ENCODE data around the gene GTF2A1L.
"Not testable (repeated sequence)": the region's sequence is repeated elsewhere in the genome, so short reads cannot be mapped to it uniquely, and the experiment has no call there.

Gene GTF2A1L, protein sequence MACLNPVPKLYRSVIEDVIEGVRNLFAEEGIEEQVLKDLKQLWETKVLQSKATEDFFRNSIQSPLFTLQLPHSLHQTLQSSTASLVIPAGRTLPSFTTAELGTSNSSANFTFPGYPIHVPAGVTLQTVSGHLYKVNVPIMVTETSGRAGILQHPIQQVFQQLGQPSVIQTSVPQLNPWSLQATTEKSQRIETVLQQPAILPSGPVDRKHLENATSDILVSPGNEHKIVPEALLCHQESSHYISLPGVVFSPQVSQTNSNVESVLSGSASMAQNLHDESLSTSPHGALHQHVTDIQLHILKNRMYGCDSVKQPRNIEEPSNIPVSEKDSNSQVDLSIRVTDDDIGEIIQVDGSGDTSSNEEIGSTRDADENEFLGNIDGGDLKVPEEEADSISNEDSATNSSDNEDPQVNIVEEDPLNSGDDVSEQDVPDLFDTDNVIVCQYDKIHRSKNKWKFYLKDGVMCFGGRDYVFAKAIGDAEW

DNA sequence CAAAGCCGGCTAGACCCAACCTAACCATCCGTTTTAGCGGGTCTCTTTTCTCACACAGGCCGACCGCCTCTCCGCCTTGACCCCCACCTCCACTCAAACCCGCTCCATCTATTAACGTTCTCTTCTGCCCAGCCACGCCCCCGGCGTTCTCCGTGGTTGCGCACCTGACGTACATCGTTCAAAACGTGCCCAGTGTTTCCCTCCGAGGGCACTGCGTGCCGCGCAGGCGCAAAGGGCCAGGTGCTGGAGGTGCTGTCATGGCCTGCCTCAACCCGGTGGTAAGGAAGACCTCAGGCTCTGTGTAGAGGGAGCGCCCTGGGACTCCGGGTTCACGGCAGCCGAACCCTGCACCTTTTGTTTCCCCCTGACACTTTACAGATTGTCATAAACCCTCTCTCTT lies at the start of gene GTF2A1L:
Gene GTF2A1L (plus strand): TSS at position 239 of the 400 bp plus-strand sequence. CDS start 19 bp downstream, at position 258.
- DNase-seq (ENCODE audit: low read depth) = no peak

DNA sequence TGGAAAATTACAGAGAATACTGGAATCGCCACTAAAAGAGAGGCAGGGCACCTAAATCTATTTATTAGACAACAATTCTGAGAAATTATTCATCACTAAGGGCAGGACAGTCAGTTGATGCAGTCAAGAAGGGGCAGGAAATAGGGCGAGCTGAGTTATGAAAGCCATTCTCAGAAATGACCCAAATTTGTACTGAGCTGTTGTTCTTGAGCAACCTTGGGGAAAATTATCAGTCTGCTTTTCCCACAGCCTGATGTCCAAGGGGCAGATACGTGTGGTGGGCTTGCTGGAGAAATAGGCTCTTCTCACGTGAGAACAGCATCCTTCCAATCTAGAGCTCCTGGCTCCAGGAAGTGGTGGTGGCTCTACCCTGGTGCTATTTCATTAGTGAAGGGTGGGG lies 49.1 kb upstream of the GTF2A1L start:
- no peak for DNase-seq (ENCODE audit: low read depth)

DNA sequence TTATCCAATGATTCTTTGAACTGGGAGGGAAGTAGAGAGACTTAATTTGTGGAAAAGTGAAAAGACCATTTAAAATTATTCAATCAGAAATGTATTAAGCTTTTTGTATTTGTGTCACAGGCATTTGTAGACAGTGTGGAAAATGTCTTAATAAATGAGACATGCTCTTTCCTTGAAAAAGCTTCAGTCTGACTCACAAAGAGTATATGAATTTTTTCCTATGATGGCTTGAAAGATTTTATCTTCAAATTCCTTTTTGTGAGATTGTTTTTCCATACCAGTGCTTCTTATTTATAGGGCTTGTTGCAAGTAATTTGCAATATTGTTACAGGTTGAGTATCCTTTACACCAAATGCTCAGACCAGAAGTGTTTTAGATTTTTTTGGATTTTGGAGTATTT lies 48.2 kb upstream of the GTF2A1L start:
- no peak for DNase-seq (ENCODE audit: low read depth)

DNA sequence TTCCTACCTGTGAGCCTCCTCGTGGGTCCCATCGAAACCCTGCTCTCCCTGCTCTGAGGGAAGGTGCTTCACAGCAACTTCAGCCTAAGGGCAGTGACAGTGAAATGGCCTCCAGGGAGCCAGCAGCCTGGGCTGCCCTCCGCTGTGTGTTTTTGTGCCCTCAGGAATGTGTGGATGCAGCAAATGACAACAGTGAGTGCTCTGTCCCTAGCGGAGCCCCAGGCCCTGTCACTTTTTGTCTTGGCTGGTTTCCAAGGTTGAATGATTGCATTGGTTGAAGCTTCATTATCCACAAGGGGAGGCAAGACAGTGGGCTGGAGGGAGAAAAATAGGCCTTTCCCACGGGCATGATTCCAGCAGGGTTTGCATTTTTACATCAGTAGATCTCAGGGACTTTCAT lies 44.8 kb upstream of the GTF2A1L start:
- no peak for DNase-seq (ENCODE audit: low read depth)

DNA sequence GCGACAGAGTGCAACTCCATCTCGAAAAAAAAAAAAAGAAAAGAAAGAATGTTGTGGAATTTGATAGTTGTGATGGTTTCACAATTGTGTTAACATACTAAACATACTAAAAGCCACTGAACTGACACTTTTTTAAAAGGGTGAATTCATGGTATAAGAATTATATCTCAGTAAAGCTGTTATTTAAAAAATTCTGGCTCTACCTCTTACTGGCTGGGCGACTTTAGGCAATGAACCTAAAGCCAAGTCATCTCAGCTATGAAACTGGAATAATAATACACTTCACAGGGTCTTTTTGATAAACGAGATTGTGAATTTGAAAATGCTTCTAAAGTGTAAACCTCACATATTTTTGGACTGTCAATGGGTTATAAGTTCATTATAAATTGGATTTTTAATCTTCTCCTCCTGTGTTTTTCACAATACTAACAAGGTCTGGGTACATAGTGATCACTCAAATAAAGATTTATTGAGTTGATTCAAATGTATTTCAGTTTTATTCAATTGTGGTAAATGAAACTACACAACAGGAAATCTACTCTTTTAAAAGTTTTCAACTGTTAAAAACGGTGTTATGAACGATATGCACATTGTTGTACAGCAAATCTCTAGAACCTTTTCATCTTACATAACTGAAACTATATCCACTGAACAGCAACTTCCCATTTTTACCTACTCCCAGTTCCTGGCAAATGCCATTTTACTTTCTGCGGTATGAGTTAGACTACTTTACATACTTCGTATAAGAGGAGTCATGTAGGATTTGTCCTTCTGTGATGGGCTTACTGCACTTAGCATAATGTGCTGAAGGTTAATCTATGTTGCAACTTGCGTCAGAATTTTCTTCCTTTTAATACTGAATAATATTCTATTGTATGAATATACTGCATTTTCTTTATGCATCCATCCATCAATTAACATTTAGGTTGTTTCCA lies 43.0 kb upstream of the GTF2A1L start:
- DNase-seq (ENCODE audit: low read depth) = no peak

DNA sequence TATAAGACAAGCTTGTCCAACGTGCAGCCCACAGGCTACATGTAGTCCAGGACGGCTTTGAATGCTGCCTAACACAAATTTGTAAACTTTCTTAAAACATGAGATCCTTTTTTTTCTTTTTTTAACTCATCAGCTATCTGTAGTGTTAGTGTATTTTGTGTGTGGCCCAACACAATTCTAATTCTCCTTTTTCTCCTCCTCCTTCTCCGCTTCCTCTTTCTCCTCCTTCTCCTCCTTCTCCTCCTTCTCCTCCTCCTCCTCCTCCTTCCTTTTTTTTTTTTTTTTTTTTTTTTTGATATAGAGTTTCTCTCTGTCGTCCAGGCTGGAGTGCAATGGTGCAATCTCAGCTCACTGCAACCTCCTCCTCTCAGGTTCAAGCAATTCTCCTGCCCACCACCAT lies 39.3 kb upstream of the GTF2A1L start:
- no peak for DNase-seq (ENCODE audit: low read depth)

DNA sequence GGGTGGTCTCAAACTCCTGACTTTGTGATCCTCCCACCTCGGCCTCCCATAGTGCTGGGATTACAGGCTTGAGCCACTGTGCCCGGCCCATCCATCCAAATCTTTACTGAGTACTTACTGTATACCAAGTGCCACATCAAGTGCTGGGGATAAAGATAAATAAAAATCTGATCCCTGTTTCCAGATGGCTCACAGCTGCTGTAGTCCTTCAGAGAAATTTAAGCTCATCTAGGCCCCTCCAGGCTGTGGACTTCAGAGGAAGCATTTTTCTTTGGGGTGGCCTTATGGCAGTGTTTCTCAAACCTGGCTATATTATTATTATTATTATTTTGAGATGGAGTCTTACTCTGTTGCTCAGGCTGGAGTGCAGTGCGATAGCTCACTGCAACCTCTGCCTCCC lies 33.7 kb upstream of the GTF2A1L start:
- DNase-seq (ENCODE audit: low read depth) = no peak

DNA sequence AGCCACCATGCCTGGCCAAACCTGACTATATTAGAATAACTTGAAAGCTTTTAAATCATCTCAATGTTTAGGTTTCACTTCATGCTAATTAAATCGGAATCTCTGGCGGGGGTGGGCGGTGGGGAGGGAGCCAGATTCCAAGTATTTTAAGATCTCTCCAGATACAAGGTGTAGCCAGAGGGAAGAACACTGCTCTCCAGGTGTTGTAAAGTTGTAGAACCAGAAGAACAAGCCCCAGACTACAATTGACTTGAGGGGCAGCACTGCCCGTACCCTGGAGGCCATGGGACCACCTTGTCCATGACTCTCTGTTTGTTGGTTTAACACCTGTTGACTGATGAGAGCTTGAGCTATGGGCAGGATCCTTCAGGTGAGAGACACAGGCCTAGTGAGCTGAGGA lies 33.1 kb upstream of the GTF2A1L start:
- no peak for DNase-seq (ENCODE audit: low read depth)

DNA sequence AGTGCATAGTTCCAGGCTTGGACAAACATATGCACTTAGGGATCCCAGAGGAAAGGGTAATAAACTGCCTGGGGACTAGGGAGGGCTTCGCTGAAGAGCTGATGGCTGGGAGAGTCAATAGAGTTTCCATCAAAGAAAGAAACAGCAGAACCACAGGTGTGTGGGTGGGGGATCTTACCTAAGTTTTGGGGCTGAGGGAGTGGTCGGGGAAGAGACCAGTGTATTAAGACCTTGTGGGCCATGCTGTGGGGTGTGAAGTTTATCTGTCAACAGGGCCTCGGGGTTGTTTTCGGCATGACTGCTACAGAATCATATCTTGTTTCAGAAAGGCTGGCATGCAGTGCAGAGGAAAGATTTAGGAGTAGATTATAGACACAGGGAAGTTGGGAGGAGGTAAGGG lies 31.2 kb upstream of the GTF2A1L start:
- no peak for DNase-seq (ENCODE audit: low read depth)

DNA sequence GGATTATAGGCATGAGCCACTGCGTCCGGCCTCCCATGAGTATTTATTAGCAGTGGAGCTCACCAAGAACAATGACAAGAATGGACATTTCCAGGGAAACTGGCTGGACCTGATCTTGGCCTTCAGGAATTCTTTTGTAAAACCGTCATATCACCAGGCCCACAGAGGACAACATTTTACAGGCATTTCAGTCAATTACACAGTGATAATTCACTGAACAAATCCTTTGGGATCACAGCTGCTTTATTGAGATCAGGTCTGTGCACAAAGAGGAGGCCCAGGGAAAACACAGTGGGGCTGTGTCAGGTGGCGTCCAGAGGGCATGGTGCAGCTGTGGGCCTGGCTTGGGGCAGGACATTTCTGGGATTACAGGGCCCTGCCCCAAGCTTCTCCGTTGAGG lies 30.1 kb upstream of the GTF2A1L start:
- DNase-seq (ENCODE audit: low read depth) = no peak

DNA sequence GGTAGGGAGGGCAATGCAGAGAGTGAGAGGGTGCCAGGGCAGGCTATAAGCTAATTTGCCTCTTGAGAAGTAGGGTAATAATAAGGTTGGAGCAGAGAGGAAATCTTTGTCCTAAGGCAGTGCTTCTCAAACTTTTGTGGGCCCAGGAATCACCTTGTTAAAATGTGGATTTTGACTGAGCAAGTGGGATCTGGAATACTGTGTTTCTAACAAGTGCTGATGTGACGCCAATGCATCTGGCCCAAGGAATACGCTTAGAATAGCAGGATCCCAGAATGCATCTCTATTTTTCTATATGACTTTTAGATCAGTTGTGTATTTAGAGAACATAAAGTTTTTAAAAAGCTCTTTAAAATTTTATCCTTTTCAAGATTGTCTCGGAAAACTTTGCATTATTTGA lies 29.7 kb upstream of the GTF2A1L start:
- no peak for DNase-seq (ENCODE audit: low read depth)

DNA sequence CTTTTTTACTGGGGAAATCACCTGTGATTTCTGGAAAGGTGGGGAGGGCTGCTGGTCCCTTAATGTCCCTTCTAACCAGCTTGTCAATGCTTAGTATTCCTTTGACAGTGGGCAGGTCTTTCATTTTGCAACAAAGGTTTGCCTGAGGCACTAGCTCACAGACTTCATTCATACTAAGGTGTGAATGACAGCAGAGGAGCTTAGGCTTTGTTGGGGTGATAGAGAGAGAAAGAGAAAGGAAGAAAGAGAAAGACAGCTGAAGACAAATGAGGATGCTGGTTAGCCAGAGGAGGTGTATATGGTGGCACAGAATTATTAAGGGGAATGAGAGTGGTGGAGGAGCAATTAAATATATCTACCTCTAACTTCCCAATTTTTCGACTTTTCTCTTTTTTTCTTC lies 28.9 kb upstream of the GTF2A1L start:
- DNase-seq (ENCODE audit: low read depth) = no peak

DNA sequence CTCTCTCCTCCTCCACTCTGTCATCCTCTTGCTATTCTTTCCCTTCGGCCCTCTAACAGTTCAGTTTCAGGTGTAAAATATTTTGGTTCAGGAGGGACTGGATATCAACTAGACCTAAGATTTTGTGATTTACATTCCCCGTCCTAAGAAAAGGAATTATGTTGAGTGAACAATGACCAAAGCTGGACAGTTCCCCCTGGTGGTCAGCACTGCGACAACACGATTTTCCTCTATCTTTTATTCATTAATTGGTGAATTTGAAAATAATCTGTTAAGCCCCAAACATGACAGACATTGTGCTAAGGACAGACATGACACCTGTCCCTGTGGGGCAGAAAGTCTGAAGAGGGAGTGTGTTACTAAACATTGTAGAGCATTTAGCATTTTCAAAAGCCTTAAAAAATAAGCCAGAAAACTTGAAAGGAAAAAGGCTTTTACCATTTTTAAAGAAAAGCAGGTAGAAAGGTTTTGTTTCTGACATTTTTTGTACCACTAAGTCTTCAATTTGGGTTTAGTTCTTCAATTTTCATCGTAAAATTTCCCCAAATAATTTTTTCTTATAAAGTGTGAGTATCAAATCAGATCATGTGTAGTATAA lies 28.4 kb upstream of the GTF2A1L start:
- no peak for DNase-seq (ENCODE audit: low read depth)

DNA sequence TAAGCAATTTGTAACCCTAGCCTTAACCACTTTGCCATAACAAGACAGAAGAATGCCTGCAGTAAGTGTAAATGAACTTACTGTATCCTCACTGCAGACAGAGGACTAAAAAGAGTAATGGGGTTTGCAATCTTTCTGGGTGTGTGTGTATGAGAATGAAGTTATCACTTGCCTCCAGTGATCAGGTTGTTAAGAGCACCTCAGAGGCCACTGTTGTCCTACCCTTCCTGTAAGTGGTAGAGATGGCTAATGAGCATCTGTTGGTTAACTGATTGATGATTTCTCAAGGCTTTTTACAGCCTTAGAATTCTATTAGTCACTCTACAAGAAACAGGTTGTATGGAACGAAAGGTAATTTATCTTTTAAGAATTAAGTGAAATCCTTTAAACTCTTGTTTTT lies 27.6 kb upstream of the GTF2A1L start:
- DNase-seq (ENCODE audit: low read depth) = no peak

DNA sequence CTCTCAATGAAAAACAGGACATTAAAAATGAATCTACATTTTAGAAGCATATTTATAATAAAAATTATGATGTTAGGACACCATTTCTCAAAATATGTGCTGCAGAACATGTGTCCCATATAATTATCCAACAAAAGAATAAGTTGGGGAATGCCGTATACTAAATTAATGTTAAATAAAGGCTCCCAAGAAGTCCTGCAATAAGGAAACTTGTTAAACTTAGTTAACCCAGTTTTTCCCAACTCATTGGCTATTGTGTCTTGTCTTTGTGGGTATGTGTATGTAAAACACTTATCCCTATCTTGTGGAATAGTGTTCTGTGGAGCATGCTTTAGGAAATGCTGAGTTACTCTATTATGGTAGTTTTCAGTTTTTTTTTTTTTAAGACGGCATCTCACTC lies 25.6 kb upstream of the GTF2A1L start:
- no peak for DNase-seq (ENCODE audit: low read depth)

DNA sequence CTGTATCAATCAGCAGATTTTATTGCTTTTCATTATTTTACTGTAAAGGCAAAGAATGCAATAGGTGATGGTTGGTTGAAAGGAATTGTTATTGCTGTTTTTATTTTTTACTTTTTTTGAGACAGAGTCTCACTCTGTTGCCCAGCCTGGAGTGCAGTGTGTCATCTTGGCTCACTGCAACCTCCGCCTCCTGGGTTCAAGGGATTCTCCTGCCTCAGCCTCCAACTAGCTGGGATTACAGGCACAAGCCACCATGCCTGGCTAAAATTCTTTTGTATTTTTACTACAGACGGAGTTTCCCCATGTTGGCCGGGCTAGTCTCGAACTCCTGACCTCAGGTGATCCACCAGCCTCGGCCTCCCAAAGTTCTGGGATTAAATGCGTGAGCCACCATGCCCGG lies 20.9 kb upstream of the GTF2A1L start:
- DNase-seq (ENCODE audit: low read depth) = not testable (repeated sequence)

DNA sequence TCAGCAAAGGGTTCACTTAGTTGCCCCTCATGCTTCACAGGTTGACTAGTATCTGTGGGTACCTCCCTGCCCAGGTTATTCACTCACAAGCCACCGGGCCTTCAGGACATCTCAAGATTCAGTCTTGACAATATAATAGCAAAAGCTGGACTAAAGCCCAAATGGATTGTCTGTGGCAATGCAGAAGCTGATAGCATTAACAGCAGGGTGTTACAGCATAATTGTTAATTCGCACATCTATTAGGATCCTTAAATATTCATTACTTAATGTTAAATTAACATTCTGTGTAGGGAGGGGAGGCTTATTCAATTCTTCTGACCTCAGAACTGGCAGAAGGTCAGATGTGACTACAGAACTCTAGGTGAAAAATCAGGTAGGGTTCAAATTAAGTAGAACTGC lies 20.2 kb upstream of the GTF2A1L start:
- no peak for DNase-seq (ENCODE audit: low read depth)

DNA sequence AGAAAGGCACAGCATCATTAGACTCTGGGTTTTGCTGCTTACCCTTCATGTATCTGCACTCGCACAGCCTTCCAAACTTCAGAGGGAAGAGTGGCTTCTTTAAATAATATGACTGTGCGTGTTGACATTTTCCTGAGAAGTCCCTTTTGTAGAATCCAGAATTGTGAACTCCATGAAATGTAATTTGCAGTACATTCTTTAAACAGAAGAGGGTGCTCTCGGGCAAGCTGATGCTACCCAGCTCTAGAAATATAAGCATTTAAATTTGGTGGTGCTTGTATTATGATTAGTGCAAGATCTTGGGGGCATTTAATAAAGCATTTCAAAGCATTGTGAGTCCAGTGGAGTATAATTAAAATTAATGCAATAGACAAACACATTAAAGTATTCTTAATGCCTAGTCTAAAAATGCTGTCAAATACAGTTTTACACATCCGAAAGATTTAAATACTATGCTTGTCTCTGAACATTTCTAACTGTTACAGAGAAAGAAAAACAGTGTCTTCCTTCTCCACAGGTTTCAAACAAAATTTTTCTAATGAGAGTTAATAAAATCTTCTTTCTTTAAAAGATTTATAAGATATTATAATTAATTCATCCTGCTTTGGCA lies 17.3 kb upstream of the GTF2A1L start:
- no peak for DNase-seq (ENCODE audit: low read depth)

DNA sequence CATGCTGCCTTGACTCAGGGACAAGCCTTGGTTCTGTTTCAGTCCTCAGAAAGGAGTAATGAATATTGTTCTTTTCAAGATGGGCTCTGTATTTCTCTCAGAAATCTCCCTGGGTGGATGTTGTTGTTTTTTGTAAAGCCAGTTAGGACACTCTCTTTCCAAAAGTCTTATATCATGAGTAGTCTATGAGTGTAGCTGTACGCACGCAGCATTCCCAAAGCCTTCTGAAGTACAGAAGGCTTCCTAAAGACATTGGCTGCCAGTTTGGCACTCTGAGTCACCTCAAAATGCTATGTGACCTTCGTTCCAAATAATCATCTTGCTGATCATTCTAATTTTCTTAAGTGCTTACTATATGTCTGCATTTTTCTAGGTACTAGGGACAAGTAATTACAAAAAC lies 16.7 kb upstream of the GTF2A1L start:
- DNase-seq (ENCODE audit: low read depth) = no peak

DNA sequence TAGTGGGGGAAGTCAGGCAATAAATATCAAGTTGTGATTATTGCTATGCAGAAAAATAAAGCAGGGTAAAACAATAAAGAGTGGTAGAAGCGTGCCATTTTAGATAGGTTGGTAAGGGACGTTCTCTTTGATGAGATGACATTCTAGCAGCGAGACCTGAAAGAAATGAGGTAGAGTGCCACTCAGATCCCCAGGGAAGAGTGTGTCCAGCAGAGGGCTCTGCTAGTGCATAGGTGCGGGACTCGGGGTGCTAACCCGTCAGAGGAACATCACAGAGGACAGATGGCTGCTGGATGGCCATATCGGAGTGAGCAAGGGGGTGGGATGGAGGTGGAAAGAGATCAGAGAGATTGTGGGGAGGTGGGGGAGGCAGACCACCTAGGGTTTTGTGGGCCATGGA lies 16.3 kb upstream of the GTF2A1L start:
- DNase-seq (ENCODE audit: low read depth) = no peak

DNA sequence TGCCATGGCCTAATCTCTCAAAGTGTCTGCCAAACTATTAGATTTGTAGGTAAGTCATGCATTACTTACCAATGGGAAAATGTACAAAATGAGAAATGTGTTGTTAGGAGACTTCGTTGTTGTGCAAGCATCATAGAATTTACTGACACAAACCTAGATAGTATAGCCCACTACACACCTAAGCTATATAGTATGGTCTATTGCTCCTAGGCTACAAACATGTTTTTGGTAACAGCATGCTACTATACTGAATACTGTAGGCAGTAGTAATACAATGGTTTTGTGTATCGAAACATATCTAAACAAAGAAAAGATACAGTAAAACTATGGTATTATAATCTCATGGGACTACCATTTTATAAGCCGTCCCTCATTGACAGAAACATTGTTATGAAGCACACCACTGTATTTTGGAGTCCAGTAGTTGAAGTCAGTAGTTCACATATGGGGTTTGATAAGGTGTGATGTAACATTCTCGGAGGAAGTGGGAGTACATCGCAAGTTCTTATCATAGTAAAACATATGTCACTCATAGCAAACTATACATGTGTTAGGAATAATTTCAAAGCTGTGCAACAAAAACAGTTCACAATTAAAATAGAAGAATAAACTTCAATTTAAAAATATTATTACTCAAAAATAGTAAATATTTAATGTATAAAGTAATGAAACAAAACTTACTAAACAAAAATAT lies 12.0 kb upstream of the GTF2A1L start:
- DNase-seq (ENCODE audit: low read depth) = no peak

Data from T-helper 22 cell (primary cell).